Peyer's patch (tissue), 4 donors: Measurements from ENCODE around the gene MARCHF2.

Experiments used
- POLR2A ChIP-seq, 2 donors: fragments of 450-650 bp; IDR thresholded peaks; one replicate each; pipeline ENCODE4 v1.5.1; 2017; ENCODE audit warnings: antibody characterized with exemption in 2 of 2, mild to moderate bottlenecking in 2 of 2, moderate library complexity in 2 of 2
- TF ChIP-seq, protein P1 (sequence below), 6 experiments: fragments of 450-650 bp in 4 of 6; fragments of 200-600 bp in 2 of 6; sonication (generic) in 1 of 6; IDR thresholded peaks; one replicate each; pipeline ENCODE4 v1.5.1; 2017 to 2019; ENCODE audit warnings: antibody characterized with exemption in 6 of 6, mild to moderate bottlenecking in 3 of 6, moderate library complexity in 1 of 6

DNA sequence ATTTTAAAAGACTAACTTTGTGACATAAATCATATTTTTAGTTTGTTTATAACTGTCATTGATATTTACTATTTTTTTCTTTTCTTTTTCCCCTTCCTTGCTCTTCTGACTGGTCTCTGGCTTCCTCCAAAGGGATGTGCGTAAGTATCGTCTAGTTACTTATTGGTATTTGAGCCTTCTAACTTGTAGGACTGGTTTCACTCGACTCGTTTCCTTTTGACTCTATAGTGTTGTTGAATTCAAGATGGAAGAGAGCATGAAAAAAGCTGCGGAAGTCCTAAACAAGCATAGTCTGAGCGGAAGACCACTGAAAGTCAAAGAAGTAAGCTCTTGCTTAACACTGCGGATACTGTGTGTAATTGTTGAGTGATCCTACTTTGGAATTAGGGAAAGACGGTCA, 50.3 kb downstream of the MARCHF2 start:
- TF ChIP-seq, protein P1, sequence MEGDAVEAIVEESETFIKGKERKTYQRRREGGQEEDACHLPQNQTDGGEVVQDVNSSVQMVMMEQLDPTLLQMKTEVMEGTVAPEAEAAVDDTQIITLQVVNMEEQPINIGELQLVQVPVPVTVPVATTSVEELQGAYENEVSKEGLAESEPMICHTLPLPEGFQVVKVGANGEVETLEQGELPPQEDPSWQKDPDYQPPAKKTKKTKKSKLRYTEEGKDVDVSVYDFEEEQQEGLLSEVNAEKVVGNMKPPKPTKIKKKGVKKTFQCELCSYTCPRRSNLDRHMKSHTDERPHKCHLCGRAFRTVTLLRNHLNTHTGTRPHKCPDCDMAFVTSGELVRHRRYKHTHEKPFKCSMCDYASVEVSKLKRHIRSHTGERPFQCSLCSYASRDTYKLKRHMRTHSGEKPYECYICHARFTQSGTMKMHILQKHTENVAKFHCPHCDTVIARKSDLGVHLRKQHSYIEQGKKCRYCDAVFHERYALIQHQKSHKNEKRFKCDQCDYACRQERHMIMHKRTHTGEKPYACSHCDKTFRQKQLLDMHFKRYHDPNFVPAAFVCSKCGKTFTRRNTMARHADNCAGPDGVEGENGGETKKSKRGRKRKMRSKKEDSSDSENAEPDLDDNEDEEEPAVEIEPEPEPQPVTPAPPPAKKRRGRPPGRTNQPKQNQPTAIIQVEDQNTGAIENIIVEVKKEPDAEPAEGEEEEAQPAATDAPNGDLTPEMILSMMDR (IDR thresholded peaks at IDR 0.05): no peak
- TF ChIP-seq POLR2A (IDR thresholded peaks at IDR 0.05): no peak
